GM20000 (cell line): ENCODE results near the gene MUC4.
"Not testable (repeated sequence)": the region's sequence is repeated elsewhere in the genome, so short reads cannot be mapped to it uniquely, and the experiment has no call there.

ENCODE experiments used
- DNase-seq: peaks from one replicate; pipeline ENCODE4 v3.0.0; 2012; ENCODE audit warnings: low spot score
- CTCF ChIP-seq: IDR thresholded peaks from 2 replicates; pipeline ENCODE4 v1.5.1; 2012; ENCODE audit warnings: mild to moderate bottlenecking, control low read depth; ENCODE audit errors: extremely low read depth, missing control alignments

The MUC4 gene

GRCh38 chr3:195736866-195737490 lies 74.8 kb downstream of the MUC4 start:
- no peak for DNase-seq
- TF ChIP-seq CTCF = no peak

GRCh38 chr3:195735036-195735695 lies 76.6 kb downstream of the MUC4 start:
- TF ChIP-seq CTCF = no peak
- DNase-seq = no peak

GRCh38 chr3:195732940-195733339 lies 78.8 kb downstream of the MUC4 start:
- no peak for DNase-seq
- no peak for TF ChIP-seq CTCF

- DNase-seq = no peak
- TF ChIP-seq CTCF = no peak
Measured at GRCh38 chr3:195731356-195731905, 80.3 kb downstream of the MUC4 start.

GRCh38 chr3:195729476-195730251 lies 82.1 kb downstream of the MUC4 start:
- no peak for TF ChIP-seq CTCF
- no peak for DNase-seq

GRCh38 chr3:195728789-195729188 lies 82.9 kb downstream of the MUC4 start:
- not testable (repeated sequence) for DNase-seq

- DNase-seq = no peak
- no peak for TF ChIP-seq CTCF
Measured at GRCh38 chr3:195727606-195728195, 84.0 kb downstream of the MUC4 start.

- DNase-seq = not testable (repeated sequence)
Measured at GRCh38 chr3:195725916-195726740, 85.6 kb downstream of the MUC4 start.

- DNase-seq = not testable (repeated sequence)
Measured at GRCh38 chr3:195724363-195724762, 87.4 kb downstream of the MUC4 start.

- not testable (repeated sequence) for DNase-seq
Measured at GRCh38 chr3:195722996-195723345, 88.8 kb downstream of the MUC4 start.
